Astrocyte (in vitro differentiated cells and primary cell): ENCODE results near the gene PRAF2. TPM values are rescaled to one million over a fixed set of nuclear protein-coding genes. Genes with fewer than 3 reads are reported as not detected.

ENCODE experiments used
- DNase-seq: peaks from one replicate; pipeline ENCODE4 v3.0.0-alpha.2; 2010; ENCODE audit warnings: low read depth
- FAIRE-seq: peaks from 2 replicates; lab custom pipeline; 2011; peaks lifted over from hg19 to GRCh38; lab: Jason Lieb, UNC
- H2AFZ ChIP-seq: 2 replicates; pipeline ENCODE4 v1.6.0; 2012; ENCODE audit warnings: low read depth, low read length, inconsistent platforms
- H3K27ac ChIP-seq: 2 replicates; pipeline ENCODE4 v1.5.1; 2011; ENCODE audit warnings: low read depth, low read length, inconsistent platforms
- H3K27me3 ChIP-seq: 2 replicates; pipeline ENCODE4 v1.6.0; 2011; ENCODE audit warnings: low read length, inconsistent platforms; ENCODE audit not compliant: insufficient read depth
- H3K36me3 ChIP-seq: 2 replicates; pipeline ENCODE4 v1.5.1; 2011; ENCODE audit warnings: low read length, inconsistent platforms; ENCODE audit not compliant: insufficient read depth
- H3K4me1 ChIP-seq: 2 replicates; pipeline ENCODE4 v1.5.1; 2011; ENCODE audit warnings: low read length, inconsistent platforms; ENCODE audit not compliant: insufficient read depth
- H3K4me2 ChIP-seq: 2 replicates; pipeline ENCODE4 v1.6.0; 2012; ENCODE audit warnings: low read length, inconsistent platforms
- H3K4me3 ChIP-seq: 2 replicates; pipeline ENCODE4 v1.5.1; 2011; ENCODE audit warnings: low read depth, mild to moderate bottlenecking, low read length, inconsistent platforms; ENCODE audit not compliant: insufficient read depth
- H3K79me2 ChIP-seq: 2 replicates; pipeline ENCODE4 v1.6.0; 2012; ENCODE audit warnings: mild to moderate bottlenecking, low read length, inconsistent platforms; ENCODE audit not compliant: insufficient read depth
- H3K9ac ChIP-seq: 2 replicates; pipeline ENCODE4 v1.6.0; 2012; ENCODE audit warnings: mild to moderate bottlenecking, low read length, inconsistent platforms
- H3K9me3 ChIP-seq: 2 replicates; pipeline ENCODE4 v1.5.1; 2012; ENCODE audit warnings: low read depth, mild to moderate bottlenecking, low read length, inconsistent platforms; ENCODE audit not compliant: insufficient read depth
- H4K20me1 ChIP-seq: 2 replicates; pipeline ENCODE4 v1.6.0; 2012; ENCODE audit warnings: low read length, inconsistent platforms; ENCODE audit not compliant: insufficient read depth
- H3K27ac Mint-ChIP-seq: one replicate; pipeline ENCODE4 v1.8.0; 2021; ENCODE audit warnings: mild to moderate bottlenecking, mixed read lengths; ENCODE audit not compliant: unreplicated experiment
- H3K27me3 Mint-ChIP-seq: one replicate; pipeline ENCODE4 v1.8.0; 2021; ENCODE audit warnings: low read depth, mixed read lengths; ENCODE audit not compliant: unreplicated experiment
- H3K36me3 Mint-ChIP-seq: one replicate; pipeline ENCODE4 v1.8.0; 2021; ENCODE audit warnings: low read depth, mixed read lengths; ENCODE audit not compliant: unreplicated experiment
- H3K4me1 Mint-ChIP-seq: one replicate; pipeline ENCODE4 v1.8.0; 2021; ENCODE audit warnings: low read depth, mixed read lengths; ENCODE audit not compliant: unreplicated experiment
- H3K4me3 Mint-ChIP-seq: one replicate; pipeline ENCODE4 v1.8.0; 2021; ENCODE audit warnings: mild to moderate bottlenecking, moderate library complexity, mixed read lengths; ENCODE audit not compliant: unreplicated experiment
- H3K9me3 Mint-ChIP-seq: one replicate; pipeline ENCODE4 v1.8.0; 2021; ENCODE audit warnings: mild to moderate bottlenecking, mixed read lengths; ENCODE audit not compliant: unreplicated experiment
- EZH2 ChIP-seq: IDR thresholded peaks from 2 replicates; pipeline ENCODE4 v1.6.1; 2012; ENCODE audit warnings: mild to moderate bottlenecking, low read length, inconsistent platforms; ENCODE audit not compliant: insufficient read depth
- total RNA-seq: library from RNA; stranded (reverse); gene quantifications from 2 replicates; pipeline ENCODE4 v1.2.1, GENCODE V29; 2021
- TF ChIP-seq, protein P1 (sequence below): IDR thresholded peaks from 2 replicates; pipeline ENCODE4 v1.5.1; 2011; ENCODE audit warnings: low read depth, mild to moderate bottlenecking, inconsistent platforms, low read length, moderate library complexity; ENCODE audit not compliant: insufficient read depth

Gene PRAF2
- total RNA-seq, 1 donor from 2014 or later: 44.4 TPM

- TF ChIP-seq, protein P1, sequence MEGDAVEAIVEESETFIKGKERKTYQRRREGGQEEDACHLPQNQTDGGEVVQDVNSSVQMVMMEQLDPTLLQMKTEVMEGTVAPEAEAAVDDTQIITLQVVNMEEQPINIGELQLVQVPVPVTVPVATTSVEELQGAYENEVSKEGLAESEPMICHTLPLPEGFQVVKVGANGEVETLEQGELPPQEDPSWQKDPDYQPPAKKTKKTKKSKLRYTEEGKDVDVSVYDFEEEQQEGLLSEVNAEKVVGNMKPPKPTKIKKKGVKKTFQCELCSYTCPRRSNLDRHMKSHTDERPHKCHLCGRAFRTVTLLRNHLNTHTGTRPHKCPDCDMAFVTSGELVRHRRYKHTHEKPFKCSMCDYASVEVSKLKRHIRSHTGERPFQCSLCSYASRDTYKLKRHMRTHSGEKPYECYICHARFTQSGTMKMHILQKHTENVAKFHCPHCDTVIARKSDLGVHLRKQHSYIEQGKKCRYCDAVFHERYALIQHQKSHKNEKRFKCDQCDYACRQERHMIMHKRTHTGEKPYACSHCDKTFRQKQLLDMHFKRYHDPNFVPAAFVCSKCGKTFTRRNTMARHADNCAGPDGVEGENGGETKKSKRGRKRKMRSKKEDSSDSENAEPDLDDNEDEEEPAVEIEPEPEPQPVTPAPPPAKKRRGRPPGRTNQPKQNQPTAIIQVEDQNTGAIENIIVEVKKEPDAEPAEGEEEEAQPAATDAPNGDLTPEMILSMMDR: no peak
- TF ChIP-seq EZH2: no peak
- no peaks in the 10 kb centered on the region for H3K9me3 Mint-ChIP-seq
Observed at GRCh38 chrX:49041744-49042580, 31.8 kb downstream of the PRAF2 start.

DNA sequence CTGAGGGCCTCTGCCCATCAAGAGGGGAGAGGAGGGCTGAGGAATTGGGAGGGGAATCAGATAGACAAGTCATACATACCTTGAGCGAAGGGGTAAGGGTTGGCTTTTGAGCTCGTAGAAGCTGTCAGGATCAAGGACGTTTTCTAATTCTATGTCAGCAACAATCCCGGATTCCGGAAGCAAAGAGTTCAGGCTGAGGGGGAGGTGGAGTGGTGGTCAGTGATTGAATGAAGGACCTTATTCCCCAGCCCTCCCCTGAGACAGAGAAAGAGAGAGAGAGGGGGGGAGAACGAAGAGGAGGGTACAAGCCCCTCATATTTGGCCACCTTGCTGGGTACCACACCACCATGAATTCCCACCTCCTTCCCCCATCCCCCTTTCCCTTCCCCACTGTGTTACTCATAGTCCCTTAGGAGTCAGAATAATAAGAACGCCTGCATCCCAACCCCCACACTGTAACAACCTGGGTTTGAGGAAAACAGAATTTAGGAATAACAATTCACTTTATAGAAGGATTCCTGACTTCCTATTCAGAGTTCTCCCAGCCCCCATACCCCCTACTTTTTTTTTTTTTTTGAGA is 33.3 kb downstream of the PRAF2 start:
- Histone ChIP-seq H3K36me3 (peaks cover 15% of the 10 kb centered on the region), H3K27me3 (no peaks in the 10 kb centered on the region), H3K27ac (peak overlapping the region; percentile 88), H2AFZ (no peak overlapping the region), H3K79me2 (peaks cover 49% of the 10 kb centered on the region), H3K4me2 (peak overlapping the region; percentile 90), H3K4me1 (peaks cover 18% of the 10 kb centered on the region), H3K4me3 (peak overlapping the region; percentile 77), H3K9ac (peak overlapping the region; percentile 91), H3K9me3 (no peaks in the 10 kb centered on the region), H4K20me1 (peaks cover 14% of the 10 kb centered on the region)
- H3K27me3 Mint-ChIP-seq: no peaks in the 10 kb centered on the region
- peak overlapping the region; percentile 97 for H3K27ac Mint-ChIP-seq
- FAIRE-seq (peak; percentile 37), DNase-seq (no peak)
- peaks cover 8% of the 10 kb centered on the region for H3K36me3 Mint-ChIP-seq
- H3K4me1 Mint-ChIP-seq: peaks cover 15% of the 10 kb centered on the region
- peak overlapping the region; percentile 97 for H3K4me3 Mint-ChIP-seq
- no peak for TF ChIP-seq EZH2
- no peaks in the 10 kb centered on the region for H3K9me3 Mint-ChIP-seq

More at GRCh38 chrX:49041744-49042580, 31.8 kb downstream of the PRAF2 start:
- H3K27ac Mint-ChIP-seq: peak overlapping the region; percentile 97
- Histone ChIP-seq H3K4me2 (peak overlapping the region; percentile 90), H3K4me1 (peaks cover 18% of the 10 kb centered on the region), H3K9me3 (no peaks in the 10 kb centered on the region), H4K20me1 (peaks cover 14% of the 10 kb centered on the region), H3K9ac (peak overlapping the region; percentile 91), H3K27me3 (no peaks in the 10 kb centered on the region), H3K4me3 (peak overlapping the region; percentile 77), H3K79me2 (peaks cover 49% of the 10 kb centered on the region), H3K27ac (peak overlapping the region; percentile 88), H2AFZ (no peak overlapping the region), H3K36me3 (peaks cover 13% of the 10 kb centered on the region)
- peak; percentile 99 for FAIRE-seq
- DNase-seq: peak; percentile 52
- peaks cover 8% of the 10 kb centered on the region for H3K36me3 Mint-ChIP-seq
- peak overlapping the region; percentile 97 for H3K4me3 Mint-ChIP-seq
- H3K4me1 Mint-ChIP-seq: peaks cover 15% of the 10 kb centered on the region
- H3K27me3 Mint-ChIP-seq: no peaks in the 10 kb centered on the region

DNA sequence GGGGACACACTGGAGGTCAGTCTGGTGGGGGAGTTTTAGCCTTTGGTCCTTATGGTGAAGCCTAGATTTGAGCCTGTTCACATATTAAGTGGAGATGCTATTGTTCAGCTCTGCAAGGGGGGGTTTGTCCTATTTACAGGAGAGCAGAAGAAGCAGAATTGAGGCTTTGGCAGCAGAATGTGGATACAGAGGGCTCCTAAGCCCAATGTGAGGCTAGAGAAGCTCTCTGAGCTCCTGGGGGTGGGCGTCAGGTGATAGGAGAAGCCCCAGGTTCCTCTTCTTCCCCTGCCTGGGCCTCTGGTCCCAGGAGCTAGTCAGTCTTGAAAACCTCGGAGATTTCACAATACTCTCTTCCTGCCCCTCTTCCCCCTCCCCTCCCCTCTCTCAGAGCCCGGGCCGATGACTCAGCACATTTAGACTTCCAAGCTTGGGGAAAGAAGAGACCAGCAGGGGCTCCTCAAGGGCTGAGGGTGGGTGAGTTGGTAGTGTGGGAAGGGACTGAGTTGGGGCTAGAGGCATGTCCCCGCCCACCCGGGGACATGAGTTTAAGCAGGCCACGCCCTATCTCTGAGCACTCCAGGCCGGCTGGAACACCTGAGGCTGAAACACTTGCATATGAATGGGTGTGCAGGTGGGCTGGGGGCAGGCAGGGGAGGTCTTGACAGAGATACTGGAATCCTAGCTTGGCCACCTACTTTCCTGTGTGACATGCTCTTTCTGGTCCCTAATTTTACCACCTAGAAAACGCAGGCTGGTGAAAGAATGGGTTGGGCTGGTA is 34.0 kb downstream of the PRAF2 start:
- Mint-ChIP-seq H3K4me1 (peaks cover 15% of the 10 kb centered on the region), H3K27ac (peak overlapping the region; percentile 89), H3K36me3 (peaks cover 8% of the 10 kb centered on the region), H3K4me3 (peak overlapping the region; percentile 97), H3K9me3 (no peaks in the 10 kb centered on the region), H3K27me3 (no peaks in the 10 kb centered on the region)
- peak; percentile 87 for DNase-seq
- Histone ChIP-seq H4K20me1 (peaks cover 15% of the 10 kb centered on the region), H3K9ac (peak overlapping the region; percentile 91), H3K36me3 (peaks cover 15% of the 10 kb centered on the region), H3K4me2 (peak overlapping the region; percentile 90), H3K27me3 (no peaks in the 10 kb centered on the region), H3K4me1 (peaks cover 18% of the 10 kb centered on the region), H3K79me2 (peaks cover 49% of the 10 kb centered on the region), H2AFZ (no peak overlapping the region), H3K27ac (peak overlapping the region; percentile 88), H3K9me3 (no peaks in the 10 kb centered on the region), H3K4me3 (peak overlapping the region; percentile 77)
- peak; percentile 64 for FAIRE-seq
- TF ChIP-seq EZH2: no peak
- TF ChIP-seq, protein P1: no peak
